A673 (cell line): ENCODE results near the gene FAM13A. TPM values are rescaled to one million over a fixed set of nuclear protein-coding genes. Genes with fewer than 3 reads are reported as not detected.

Experiments used
- BruUV-seq: library from RNA; stranded (reverse); fragments of 400-500 nt; replicated peaks from 2 replicates; lab custom pipeline; 2021; lab: Mats Ljungman, UMichigan
- CTCF ChIA-PET: fragments of 300-600 bp; sonication (Branson Sonifier 250); formaldehyde crosslinking; loops from one replicate; lab custom pipeline; 2022; ENCODE audit warnings: antibody characterized with exemption; lab: Charles Lee
- POLR2A ChIA-PET: fragments of 300-600 bp; sonication (Branson Sonifier 250); formaldehyde crosslinking; loops from one replicate; lab custom pipeline; 2022; ENCODE audit warnings: antibody characterized with exemption; ENCODE audit not compliant: low non-redundant PET; lab: Charles Lee
- DNase-seq: peaks from one replicate; pipeline ENCODE4 v3.0.0-alpha.2; 2015; ENCODE audit warnings: low spot score
- H3K27ac ChIP-seq: fragments of 200-600 bp; sonication (generic); 2 replicates; pipeline ENCODE4 v1.5.1; 2016; ENCODE audit warnings: mixed run types, low read depth, mild to moderate bottlenecking, mixed read lengths, antibody characterized with exemption, low read length; ENCODE audit not compliant: poor library complexity, severe bottlenecking
- H3K27me3 ChIP-seq: fragments of 200-600 bp; sonication (generic); replicated peaks from 2 replicates; pipeline ENCODE4 v1.6.1; 2017; ENCODE audit warnings: mixed run types, low read depth, mild to moderate bottlenecking, mixed read lengths, antibody characterized with exemption, low read length; ENCODE audit not compliant: insufficient read depth, poor library complexity
- H3K36me3 ChIP-seq: fragments of 200-600 bp; sonication (generic); 2 replicates; pipeline ENCODE4 v1.6.1; 2016; ENCODE audit warnings: mixed run types, mild to moderate bottlenecking, mixed read lengths, antibody characterized with exemption, low read length; ENCODE audit not compliant: insufficient read depth, poor library complexity, severe bottlenecking
- H3K4me1 ChIP-seq: fragments of 200-600 bp; sonication (generic); 2 replicates; pipeline ENCODE4 v1.6.1; 2017; ENCODE audit warnings: mixed run types, mild to moderate bottlenecking, mixed read lengths, antibody characterized with exemption, low read length; ENCODE audit not compliant: insufficient read depth, poor library complexity, severe bottlenecking
- H3K4me3 ChIP-seq: fragments of 200-600 bp; sonication (generic); 2 replicates; pipeline ENCODE4 v1.5.1; 2016; ENCODE audit warnings: low read depth, mixed run types, mild to moderate bottlenecking, mixed read lengths, low read length; ENCODE audit not compliant: poor library complexity, severe bottlenecking
- H3K9me3 ChIP-seq: fragments of 200-600 bp; sonication (generic); 2 replicates; pipeline ENCODE4 v1.6.1; 2016; ENCODE audit warnings: mixed run types, low read depth, mild to moderate bottlenecking, mixed read lengths, antibody characterized with exemption, low read length; ENCODE audit not compliant: poor library complexity, severe bottlenecking
- EZH2 ChIP-seq: fragments of 200-600 bp; sonication (generic); IDR thresholded peaks from 2 replicates; pipeline ENCODE4 v1.6.1; 2017; ENCODE audit warnings: borderline replicate concordance, low read depth, mild to moderate bottlenecking, mixed read lengths, antibody characterized with exemption, low read length; ENCODE audit not compliant: poor library complexity, severe bottlenecking
- intact Hi-C: fragments of 100-400 bp; cut with micrococcal nuclease; formaldehyde crosslinking; loops from one replicate; pipeline ENCODE4 v1.10.0; 2022; ENCODE audit not compliant: unreplicated experiment
- total RNA-seq: library from RNA; stranded (reverse); gene quantifications from 2 replicates; pipeline ENCODE4 v1.2.3, GENCODE V29; 2021
- TF ChIP-seq, protein P1 (sequence below): fragments of 300-800, 200-600 bp; sonication (generic); conservative IDR thresholded peaks from 2 replicates; pipeline ENCODE4 v1.5.1; 2017; ENCODE audit warnings: low read depth, mild to moderate bottlenecking, antibody characterized with exemption, low read length, moderate library complexity, mixed read lengths

The FAM13A gene
- total RNA-seq, 1 experiment from 2014 or later = 15.5 TPM

DNA sequence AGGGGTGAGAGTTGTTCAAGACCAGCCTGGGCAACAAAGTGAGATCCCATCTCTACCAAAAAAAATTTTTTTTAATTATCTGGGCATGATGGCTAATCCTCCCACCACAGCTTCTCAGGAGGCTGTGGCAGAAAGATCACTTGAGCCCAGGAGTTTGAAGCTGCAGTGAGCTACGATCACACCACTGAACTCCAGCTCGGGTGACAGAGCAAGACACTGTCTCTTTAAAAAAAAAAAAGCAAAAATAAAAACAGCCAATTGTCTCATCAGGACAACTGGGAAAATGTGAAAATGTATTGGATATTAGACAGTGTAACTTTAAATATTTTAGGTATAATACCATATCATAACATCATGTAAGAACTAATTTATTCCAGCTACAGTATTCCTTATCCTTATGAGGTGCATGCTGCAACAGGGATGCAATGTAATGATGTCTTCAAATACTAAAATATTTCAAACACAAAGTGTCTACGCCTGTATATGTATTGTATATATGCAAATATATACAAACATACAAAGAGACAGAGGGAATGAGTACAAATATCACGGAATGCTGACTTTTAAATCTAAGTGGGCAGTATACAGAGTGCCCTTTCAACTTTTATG, 17.2 kb downstream of the FAM13A start:
- no peaks in the 10 kb centered on the region for H3K36me3 ChIP-seq
- CTCF ChIA-PET = no interaction called here
- no peaks in the 10 kb centered on the region for H3K9me3 ChIP-seq
- H3K27ac ChIP-seq = peak overlapping the region; percentile 42
- H3K4me1 ChIP-seq = no peaks in the 10 kb centered on the region
- BruUV-seq = no TSS peak
- no peaks in the 10 kb centered on the region for H3K27me3 ChIP-seq
- intact Hi-C loops = no loop called here
- DNase-seq = no peak
- POLR2A ChIA-PET = interaction anchor here (0.8 kb wide), 1 partner anchor 755 kb away, joined by 5 read pairs; no protein-coding TSS in a partner anchor
- H3K4me3 ChIP-seq = no peak overlapping the region
- TF ChIP-seq, protein P1, sequence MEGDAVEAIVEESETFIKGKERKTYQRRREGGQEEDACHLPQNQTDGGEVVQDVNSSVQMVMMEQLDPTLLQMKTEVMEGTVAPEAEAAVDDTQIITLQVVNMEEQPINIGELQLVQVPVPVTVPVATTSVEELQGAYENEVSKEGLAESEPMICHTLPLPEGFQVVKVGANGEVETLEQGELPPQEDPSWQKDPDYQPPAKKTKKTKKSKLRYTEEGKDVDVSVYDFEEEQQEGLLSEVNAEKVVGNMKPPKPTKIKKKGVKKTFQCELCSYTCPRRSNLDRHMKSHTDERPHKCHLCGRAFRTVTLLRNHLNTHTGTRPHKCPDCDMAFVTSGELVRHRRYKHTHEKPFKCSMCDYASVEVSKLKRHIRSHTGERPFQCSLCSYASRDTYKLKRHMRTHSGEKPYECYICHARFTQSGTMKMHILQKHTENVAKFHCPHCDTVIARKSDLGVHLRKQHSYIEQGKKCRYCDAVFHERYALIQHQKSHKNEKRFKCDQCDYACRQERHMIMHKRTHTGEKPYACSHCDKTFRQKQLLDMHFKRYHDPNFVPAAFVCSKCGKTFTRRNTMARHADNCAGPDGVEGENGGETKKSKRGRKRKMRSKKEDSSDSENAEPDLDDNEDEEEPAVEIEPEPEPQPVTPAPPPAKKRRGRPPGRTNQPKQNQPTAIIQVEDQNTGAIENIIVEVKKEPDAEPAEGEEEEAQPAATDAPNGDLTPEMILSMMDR = no peak
- TF ChIP-seq EZH2 = no peak

DNA sequence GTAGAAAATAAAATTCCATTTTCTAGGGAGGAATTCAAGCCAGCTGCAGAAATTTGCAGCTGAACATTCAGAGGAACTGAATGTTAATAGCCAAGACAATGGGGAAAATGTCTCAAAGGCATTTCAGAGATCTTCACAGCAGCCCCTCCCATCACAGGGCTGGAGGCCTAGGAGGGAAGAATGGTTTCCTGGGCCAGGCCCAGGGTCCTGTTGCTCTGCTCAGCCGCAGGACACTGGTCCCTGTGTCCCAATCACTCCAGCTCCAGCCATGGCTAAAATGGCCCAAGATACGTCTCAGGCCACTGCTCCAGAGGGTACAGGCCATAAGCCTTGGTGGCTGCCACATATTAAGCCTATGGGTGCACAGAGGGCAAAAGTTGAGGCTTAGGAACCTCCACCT, 20.4 kb downstream of the FAM13A start:
- no peak for DNase-seq
- intact Hi-C loops = no loop called here
- no TSS peak for BruUV-seq
- Histone ChIP-seq H3K27me3 (no peaks in the 10 kb centered on the region), H3K36me3 (no peaks in the 10 kb centered on the region), H3K4me3 (no peak overlapping the region), H3K4me1 (no peaks in the 10 kb centered on the region), H3K27ac (no peak overlapping the region), H3K9me3 (no peaks in the 10 kb centered on the region)
- TF ChIP-seq, protein P1 = no peak
- TF ChIP-seq EZH2 = no peak
- CTCF ChIA-PET = no interaction called here
- POLR2A ChIA-PET = no interaction called here

DNA sequence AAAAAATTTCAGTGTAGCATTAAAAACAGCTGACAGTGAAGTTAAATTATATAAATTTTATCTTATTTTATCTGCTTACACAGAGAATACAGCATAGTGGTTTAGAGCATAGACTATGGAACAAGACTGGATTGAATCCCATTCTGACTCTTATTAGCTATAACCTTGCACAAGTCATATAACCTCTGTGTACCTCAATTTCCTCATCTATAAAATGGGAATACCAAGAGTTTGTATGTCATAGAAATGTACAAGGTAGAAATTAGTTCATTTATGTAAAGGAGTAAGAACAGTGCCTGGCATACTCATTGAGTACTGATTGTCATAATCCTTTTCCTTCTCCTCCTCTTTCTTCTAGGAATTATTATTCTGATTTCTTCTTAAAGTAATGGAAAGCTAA, 25.7 kb downstream of the FAM13A start:
- Histone ChIP-seq H3K27me3 (no peaks in the 10 kb centered on the region), H3K36me3 (no peaks in the 10 kb centered on the region), H3K4me1 (no peaks in the 10 kb centered on the region), H3K9me3 (no peaks in the 10 kb centered on the region), H3K4me3 (no peak overlapping the region), H3K27ac (no peak overlapping the region)
- DNase-seq = no peak
- POLR2A ChIA-PET = no interaction called here
- no peak for TF ChIP-seq EZH2
- TF ChIP-seq, protein P1 = no peak
- intact Hi-C loops = no loop called here
- BruUV-seq = no TSS peak
- CTCF ChIA-PET = no interaction called here
